Nephron progenitor cell (in vitro differentiated cells): ENCODE results near the gene ELMO1.

Experiments used
- DNase-seq: peaks from one replicate; pipeline ENCODE4 v3.0.0; 2021
- H3K27ac Mint-ChIP-seq: 2 replicates; pipeline ENCODE4 v1.8.0; 2021; ENCODE audit warnings: mild to moderate bottlenecking, moderate library complexity, mixed read lengths
- H3K27me3 Mint-ChIP-seq: 2 replicates; pipeline ENCODE4 v1.8.0; 2021; ENCODE audit warnings: mild to moderate bottlenecking, low read depth, mixed read lengths; ENCODE audit not compliant: poor library complexity
- H3K36me3 Mint-ChIP-seq: 2 replicates; pipeline ENCODE4 v1.8.0; 2021; ENCODE audit warnings: low read depth, mixed read lengths
- H3K4me1 Mint-ChIP-seq: 2 replicates; pipeline ENCODE4 v1.8.0; 2021; ENCODE audit warnings: mixed read lengths
- H3K4me3 Mint-ChIP-seq: 2 replicates; pipeline ENCODE4 v1.8.0; 2021; ENCODE audit warnings: mild to moderate bottlenecking, moderate library complexity, mixed read lengths
- H3K9me3 Mint-ChIP-seq: 2 replicates; pipeline ENCODE4 v1.8.0; 2021; ENCODE audit warnings: mild to moderate bottlenecking, moderate library complexity, mixed read lengths
- CTCF ChIP-seq: fragments of 200-600 bp; sonication (generic); IDR thresholded peaks from 2 replicates; pipeline ENCODE4 v1.5.0; 2021; ENCODE audit warnings: antibody characterized with exemption

Gene ELMO1

GRCh38 chr7:36827726-36828703 lies 620.6 kb downstream of the ELMO1 start:
- no peak for DNase-seq
- H3K9me3 Mint-ChIP-seq, result peaks cover 33% of the 10 kb centered on the region
- no peak overlapping the region for H3K27ac Mint-ChIP-seq
- TF ChIP-seq CTCF, result no peak
- no peaks in the 10 kb centered on the region for H3K4me1 Mint-ChIP-seq
- peaks cover 13% of the 10 kb centered on the region for H3K27me3 Mint-ChIP-seq
- no peak overlapping the region for H3K4me3 Mint-ChIP-seq
- H3K36me3 Mint-ChIP-seq, result no peaks in the 10 kb centered on the region

- Mint-ChIP-seq H3K27ac (no peak overlapping the region), H3K27me3 (peaks cover 9% of the 10 kb centered on the region), H3K4me1 (no peaks in the 10 kb centered on the region)
Observed at GRCh38 chr7:36825501-36825900, 623.2 kb downstream of the ELMO1 start.

GRCh38 chr7:36823353-36823752 lies 625.3 kb downstream of the ELMO1 start:
- Mint-ChIP-seq H3K4me1 (no peaks in the 10 kb centered on the region), H3K27ac (no peak overlapping the region), H3K4me3 (no peak overlapping the region), H3K27me3 (peaks cover 9% of the 10 kb centered on the region), H3K9me3 (no peaks in the 10 kb centered on the region), H3K36me3 (no peaks in the 10 kb centered on the region)
- no peak for DNase-seq
- no peak for TF ChIP-seq CTCF

More at GRCh38 chr7:36825501-36825900, 623.2 kb downstream of the ELMO1 start:
- no peaks in the 10 kb centered on the region for H3K36me3 Mint-ChIP-seq
- H3K4me3 Mint-ChIP-seq, result no peak overlapping the region
- DNase-seq, result no peak
- no peak for TF ChIP-seq CTCF
- peaks cover 14% of the 10 kb centered on the region for H3K9me3 Mint-ChIP-seq

- H3K4me3 Mint-ChIP-seq, result no peak overlapping the region
- peaks cover 9% of the 10 kb centered on the region for H3K27me3 Mint-ChIP-seq
- no peak overlapping the region for H3K27ac Mint-ChIP-seq
- TF ChIP-seq CTCF, result no peak
- no peaks in the 10 kb centered on the region for H3K4me1 Mint-ChIP-seq
- no peaks in the 10 kb centered on the region for H3K36me3 Mint-ChIP-seq
- no peak for DNase-seq
- no peaks in the 10 kb centered on the region for H3K9me3 Mint-ChIP-seq
Observed at GRCh38 chr7:36821617-36822016, 627.0 kb downstream of the ELMO1 start.

- H3K27ac Mint-ChIP-seq, result no peak overlapping the region
- peaks cover 5% of the 10 kb centered on the region for H3K27me3 Mint-ChIP-seq
Observed at GRCh38 chr7:36820527-36821170, 628.0 kb downstream of the ELMO1 start.

More at GRCh38 chr7:36820527-36821170, 628.0 kb downstream of the ELMO1 start:
- no peak for TF ChIP-seq CTCF
- H3K36me3 Mint-ChIP-seq, result no peaks in the 10 kb centered on the region
- peaks cover 2% of the 10 kb centered on the region for H3K9me3 Mint-ChIP-seq
- H3K4me3 Mint-ChIP-seq, result no peak overlapping the region
- no peaks in the 10 kb centered on the region for H3K4me1 Mint-ChIP-seq
- no peak for DNase-seq
